ENCODE measurements around the gene PDCD1. TPM values are rescaled to one million over a fixed set of nuclear protein-coding genes. Genes with fewer than 3 reads are reported as not detected.
"Not testable (repeated sequence)": the region's sequence is repeated elsewhere in the genome, so short reads cannot be mapped to it uniquely, and the experiment has no call there.

PDCD1 gene
- total RNA-seq, 1 experiment from 2014 or later: not detected

GRCh38 chr2:241809383-241810306, 49.0 kb downstream of the PDCD1 start:
- in situ Hi-C loops (cut with HindIII; ENCODE audit: low sequenced_read_pairs): no loop called here
- no peak for DNase-seq (ENCODE audit: low spot score)

GRCh38 chr2:241808721-241809382, 49.8 kb downstream of the PDCD1 start, which contains the start of gene NEU4:
NEU4 (plus strand) TSS chr2:241809193; CDS start chr2:241814485, 5,292 bp downstream.
- no peak for DNase-seq (ENCODE audit: low spot score)
- in situ Hi-C loops (cut with HindIII; ENCODE audit: low sequenced_read_pairs): no loop called here

GRCh38 chr2:241808051-241808720, 50.5 kb downstream of the PDCD1 start:
- DNase-seq (ENCODE audit: low spot score): no peak
- in situ Hi-C loops (cut with HindIII; ENCODE audit: low sequenced_read_pairs): no loop called here

GRCh38 chr2:241806217-241806616, 52.5 kb downstream of the PDCD1 start:
- in situ Hi-C loops (cut with HindIII; ENCODE audit: low sequenced_read_pairs); DNase-seq (ENCODE audit: low spot score): not testable (repeated sequence)

GRCh38 chr2:241804326-241805229, 54.1 kb downstream of the PDCD1 start:
- DNase-seq (ENCODE audit: low spot score): peak; percentile 43
- in situ Hi-C loops (cut with HindIII; ENCODE audit: low sequenced_read_pairs): no loop called here

- in situ Hi-C loops (cut with HindIII; ENCODE audit: low sequenced_read_pairs): no loop called here
- DNase-seq (ENCODE audit: low spot score): peak; percentile 69
Measured at GRCh38 chr2:241803387-241804325, 55.0 kb downstream of the PDCD1 start.

- in situ Hi-C loops (cut with HindIII; ENCODE audit: low sequenced_read_pairs): no loop called here
Measured at GRCh38 chr2:241802421-241803318, 56.0 kb downstream of the PDCD1 start.

GRCh38 chr2:241801611-241802420, 56.9 kb downstream of the PDCD1 start:
- in situ Hi-C loops (cut with HindIII; ENCODE audit: low sequenced_read_pairs): no loop called here
- no peak for DNase-seq (ENCODE audit: low spot score)

More at GRCh38 chr2:241802421-241803318, 56.0 kb downstream of the PDCD1 start:
- peak; percentile 6 for DNase-seq (ENCODE audit: low spot score)

GRCh38 chr2:241800198-241800903, 58.3 kb downstream of the PDCD1 start:
- DNase-seq (ENCODE audit: low spot score); in situ Hi-C loops (cut with HindIII; ENCODE audit: low sequenced_read_pairs): not testable (repeated sequence)

Other genes starting within 250 kb of the PDCD1 start
- gene THAP4, start 221.7 kb downstream of the PDCD1 start, total RNA-seq (2014; rRNA removed; shearing (Covaris generic)): 85.0 and 86.2 TPM in 2 replicates
- 71.2 and 118 TPM in 2 replicates for gene ATG4B, start 221.2 kb downstream of the PDCD1 start, total RNA-seq (2014; rRNA removed; shearing (Covaris generic))
- gene DTYMK, start 172.1 kb downstream of the PDCD1 start, total RNA-seq (2014; rRNA removed; shearing (Covaris generic)): 52.0 and 57.9 TPM in 2 replicates
- gene ING5, start 156.9 kb downstream of the PDCD1 start, total RNA-seq (2014; rRNA removed; shearing (Covaris generic)): 21.6 and 65.8 TPM in 2 replicates
- gene D2HGDH, start 124.3 kb downstream of the PDCD1 start, total RNA-seq (2014; rRNA removed; shearing (Covaris generic)): 48.4 and 50.7 TPM in 2 replicates
- gene GAL3ST2, start 82.1 kb downstream of the PDCD1 start, total RNA-seq (2014; rRNA removed; shearing (Covaris generic)): not detected in 2 replicates
- not detected in 2 replicates for gene NEU4, start 49.7 kb downstream of the PDCD1 start, total RNA-seq (2014; rRNA removed; shearing (Covaris generic))
- not detected in 2 replicates for gene RTP5, start 10.8 kb upstream of the PDCD1 start, total RNA-seq (2014; rRNA removed; shearing (Covaris generic))